ENCODE data around the gene KMT2A.

KMT2A gene

GRCh38 chr11:118532091-118532490, 95.8 kb downstream of the KMT2A start:
- H3K4me3 ChIP-seq (ENCODE audit: control insufficient read depth, low read depth, low read length): no peak overlapping the region
- no peak for TF ChIP-seq CTCF (conservative IDR thresholded peaks at IDR 0.05; ENCODE audit: control insufficient read depth, insufficient read depth, low read depth, low read length)
- no peak for DNase-seq (ENCODE audit: low read depth)

- no peak for DNase-seq (ENCODE audit: low read depth)
- no peak for TF ChIP-seq CTCF (conservative IDR thresholded peaks at IDR 0.05; ENCODE audit: control insufficient read depth, insufficient read depth, low read depth, low read length)
- H3K4me3 ChIP-seq (ENCODE audit: control insufficient read depth, low read depth, low read length): no peak overlapping the region
Measured at GRCh38 chr11:118532852-118533768, 96.8 kb downstream of the KMT2A start.

- DNase-seq (ENCODE audit: low read depth): no peak
- TF ChIP-seq CTCF (conservative IDR thresholded peaks at IDR 0.05; ENCODE audit: control insufficient read depth, insufficient read depth, low read depth, low read length): no peak
- no peak overlapping the region for H3K4me3 ChIP-seq (ENCODE audit: control insufficient read depth, low read depth, low read length)
Measured at GRCh38 chr11:118533769-118534729, 97.8 kb downstream of the KMT2A start.

- TF ChIP-seq CTCF (conservative IDR thresholded peaks at IDR 0.05; ENCODE audit: control insufficient read depth, insufficient read depth, low read depth, low read length): no peak
- H3K4me3 ChIP-seq (ENCODE audit: control insufficient read depth, low read depth, low read length): no peak overlapping the region
- DNase-seq (ENCODE audit: low read depth): no peak
Measured at GRCh38 chr11:118535261-118535660, 99.0 kb downstream of the KMT2A start.

GRCh38 chr11:118536726-118537125, 100.4 kb downstream of the KMT2A start:
- no peak overlapping the region for H3K4me3 ChIP-seq (ENCODE audit: control insufficient read depth, low read depth, low read length)
- TF ChIP-seq CTCF (conservative IDR thresholded peaks at IDR 0.05; ENCODE audit: control insufficient read depth, insufficient read depth, low read depth, low read length): no peak
- peak; percentile 35 for DNase-seq (ENCODE audit: low read depth)

- H3K4me3 ChIP-seq (ENCODE audit: control insufficient read depth, low read depth, low read length): no peak overlapping the region
- DNase-seq (ENCODE audit: low read depth): peak; percentile 18
- no peak for TF ChIP-seq CTCF (conservative IDR thresholded peaks at IDR 0.05; ENCODE audit: control insufficient read depth, insufficient read depth, low read depth, low read length)
Measured at GRCh38 chr11:118537409-118537980, 101.2 kb downstream of the KMT2A start.
